Epithelial cell of prostate (primary cell): ENCODE data around the gene GFOD1.
A peak's percentile ranks its signal among the peaks of the same experiment; 100 is the strongest.
"Not testable (repeated sequence)": the region's sequence is repeated elsewhere in the genome, so short reads cannot be mapped to it uniquely, and the experiment has no call there.

Experiments used
- DNase-seq: peaks from one replicate; pipeline ENCODE4 v3.0.0-alpha.2; 2011; ENCODE audit warnings: low read depth, low spot score
- H3K27ac ChIP-seq: fragments of 450-650 bp; 2 replicates; pipeline ENCODE4 v1.5.1; 2017; ENCODE audit warnings: mild to moderate bottlenecking

Gene GFOD1

DNA sequence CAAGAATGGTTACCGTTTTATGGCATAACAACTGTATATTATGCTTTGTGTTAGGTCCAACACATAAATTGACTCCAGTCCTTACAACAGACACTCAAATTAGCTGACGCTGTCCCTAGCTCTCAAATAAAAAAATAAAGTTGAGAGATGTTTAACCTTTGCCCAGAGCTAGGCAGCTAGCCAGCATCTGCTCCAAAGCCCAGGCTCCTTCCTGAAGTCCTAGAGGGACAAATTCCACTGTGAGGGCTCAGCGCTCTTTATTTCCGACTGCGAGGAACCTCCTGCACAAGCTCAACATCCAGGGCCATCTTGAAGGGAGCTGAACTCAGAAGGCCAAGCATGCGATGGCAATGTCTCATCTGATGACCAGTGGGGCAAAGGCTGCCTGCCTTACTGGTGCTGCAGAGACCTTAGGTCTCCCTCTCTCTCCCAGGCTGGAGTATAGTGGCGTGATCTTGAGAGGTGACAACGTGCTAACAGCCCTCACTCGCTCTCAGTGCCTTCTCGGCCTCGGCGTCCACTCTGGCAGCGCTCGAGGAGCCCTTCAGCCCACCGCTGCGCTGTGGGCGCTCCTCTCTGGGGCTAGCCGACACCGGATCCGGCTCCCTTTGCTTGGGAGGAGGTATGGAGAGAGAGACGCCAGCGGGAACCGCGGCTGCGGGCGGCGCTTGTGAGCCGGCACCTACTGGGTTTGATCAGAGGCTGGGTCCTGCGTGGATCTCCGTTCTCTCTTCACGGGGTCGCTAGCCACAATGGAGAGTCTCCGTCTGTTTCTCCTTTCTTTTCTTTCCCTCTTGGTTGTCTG, 24.7 kb upstream of the GFOD1 start:
- no peak for DNase-seq
- H3K27ac ChIP-seq, result no peak overlapping the region

DNA sequence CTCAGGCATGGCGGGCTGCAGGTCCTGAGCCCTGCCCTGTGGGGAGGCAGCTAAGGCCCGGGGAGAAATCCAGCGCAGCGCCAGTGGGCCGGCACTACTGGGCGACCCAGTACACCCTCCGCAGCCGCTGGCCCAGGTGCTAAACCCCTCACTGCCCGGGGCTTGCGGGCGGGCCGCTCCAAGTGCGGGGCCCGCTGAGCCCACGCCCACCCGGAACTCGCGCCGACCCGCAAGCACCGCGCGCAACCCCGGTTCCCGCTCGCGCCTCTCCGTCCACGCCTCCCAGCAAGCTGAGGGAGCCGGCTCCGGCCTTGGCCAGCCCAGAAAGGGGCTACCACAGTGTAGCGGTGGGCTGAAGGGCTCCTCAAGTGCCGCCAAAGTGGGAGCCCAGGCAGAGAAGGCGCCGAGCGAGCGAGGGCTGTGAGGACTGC, 23.8 kb upstream of the GFOD1 start:
- not testable (repeated sequence) for DNase-seq, H3K27ac ChIP-seq

DNA sequence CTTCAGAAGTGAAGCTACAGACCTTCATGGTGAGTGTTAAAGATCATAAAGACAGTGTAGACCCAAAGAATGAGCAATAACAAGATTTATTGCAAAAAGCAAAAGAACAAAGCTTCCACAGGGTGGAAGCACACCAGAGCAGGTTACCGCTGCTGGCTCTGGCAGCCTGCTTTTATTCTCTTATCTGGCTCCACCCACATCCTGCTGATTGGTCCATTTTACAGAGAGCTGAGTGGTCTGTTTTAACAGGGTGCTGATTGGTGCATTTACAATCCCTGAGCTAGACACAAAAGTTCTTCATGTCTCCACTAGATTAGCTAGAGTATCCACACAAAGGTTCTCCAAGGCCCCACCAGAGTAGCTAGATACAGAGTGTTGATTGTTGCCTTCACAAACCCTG, 23.0 kb upstream of the GFOD1 start:
- not testable (repeated sequence) for DNase-seq, H3K27ac ChIP-seq

DNA sequence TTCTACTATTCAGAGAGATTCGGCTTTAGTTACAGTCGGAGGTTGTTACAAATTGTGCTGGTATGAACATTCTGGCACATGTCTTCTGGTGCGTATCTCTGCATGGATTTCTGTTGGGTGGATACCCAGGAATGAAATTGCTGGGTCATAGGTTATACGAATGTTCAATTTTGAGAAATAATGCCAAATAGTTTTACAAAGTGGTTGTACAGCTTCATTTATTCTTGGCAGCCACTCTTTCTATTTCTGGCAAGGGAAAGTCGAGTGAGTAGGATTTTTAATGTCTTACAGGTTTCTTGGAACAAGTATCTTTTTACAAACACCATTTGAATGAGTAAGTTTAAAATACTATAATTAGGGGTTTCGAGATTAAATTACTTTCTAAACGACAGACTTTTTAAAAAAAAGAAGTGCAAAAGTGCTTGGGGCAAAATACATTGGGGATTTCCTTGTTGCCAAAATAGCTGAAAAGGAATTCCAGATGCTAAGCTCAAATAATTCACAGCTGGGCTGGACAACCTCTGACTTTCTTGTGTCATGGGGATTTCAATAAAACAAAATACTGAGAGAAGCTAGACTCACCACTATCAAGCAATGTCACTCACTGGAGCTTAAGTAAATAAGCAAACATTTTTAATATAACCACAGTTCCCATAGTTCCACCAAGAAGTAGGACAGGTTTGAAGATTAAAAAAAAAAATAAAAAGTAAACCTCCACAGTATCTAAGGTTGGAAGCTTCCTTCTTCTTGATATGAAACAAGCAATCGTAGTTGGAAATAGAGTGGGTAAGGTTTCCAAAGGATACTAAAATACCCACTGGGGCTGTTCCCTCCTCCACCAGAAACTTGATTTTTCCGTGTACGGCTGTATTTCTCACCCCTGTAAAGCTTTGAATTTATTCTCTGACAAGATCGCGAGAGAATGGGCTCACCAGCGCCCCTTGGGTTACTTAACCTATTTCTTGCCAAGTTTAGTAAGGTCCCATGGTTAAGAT, 21.6 kb upstream of the GFOD1 start:
- DNase-seq, result no peak
- H3K27ac ChIP-seq, result no peak overlapping the region

DNA sequence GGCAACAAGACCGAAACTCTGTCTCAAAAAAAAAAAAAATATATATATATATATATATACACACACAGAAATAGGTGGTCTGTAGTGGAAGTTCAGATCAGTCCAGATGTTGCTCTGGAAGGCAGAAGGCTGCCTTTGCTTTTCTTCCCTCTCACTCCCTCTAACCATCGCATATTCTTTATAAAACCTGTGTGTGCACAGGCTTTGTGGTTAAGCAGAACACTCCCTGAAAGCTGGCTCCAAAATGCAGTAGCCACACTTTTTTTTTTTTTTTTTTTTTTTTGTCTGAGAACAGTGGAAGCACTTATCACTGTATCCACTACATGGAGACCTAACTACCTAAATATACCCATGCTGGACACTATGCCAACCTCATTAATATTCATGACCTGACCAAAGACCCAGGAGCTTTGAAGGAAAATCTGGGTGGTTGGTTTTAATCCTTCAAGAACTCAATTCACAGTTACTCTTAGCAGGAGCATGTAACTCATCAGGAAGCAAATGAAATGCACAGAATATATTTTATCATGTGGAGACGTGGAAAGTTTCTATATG, 20.0 kb upstream of the GFOD1 start:
- DNase-seq, result no peak

DNA sequence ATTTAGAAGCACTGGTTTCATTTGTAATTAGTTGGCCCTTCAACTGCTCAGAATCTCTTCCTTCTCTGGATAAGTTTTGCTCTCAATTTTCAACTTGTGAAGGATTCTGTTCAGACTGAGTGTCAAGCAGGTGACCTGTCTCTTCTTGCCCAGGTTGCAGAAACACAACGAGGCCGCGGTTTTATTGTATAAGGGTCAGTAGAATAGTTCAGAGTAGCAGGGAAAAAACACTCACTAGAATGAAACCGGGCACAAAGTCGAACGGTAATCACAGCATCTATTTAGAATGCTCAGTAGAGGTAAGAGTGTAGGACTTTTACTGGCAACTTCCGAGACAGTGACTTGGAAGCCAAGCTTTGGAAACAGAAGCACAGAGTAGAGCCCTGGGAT, 17.9 kb upstream of the GFOD1 start:
- no peak for DNase-seq
- no peak overlapping the region for H3K27ac ChIP-seq

More for the DNA sequence above, 20.0 kb upstream of the GFOD1 start:
- no peak overlapping the region for H3K27ac ChIP-seq

DNA sequence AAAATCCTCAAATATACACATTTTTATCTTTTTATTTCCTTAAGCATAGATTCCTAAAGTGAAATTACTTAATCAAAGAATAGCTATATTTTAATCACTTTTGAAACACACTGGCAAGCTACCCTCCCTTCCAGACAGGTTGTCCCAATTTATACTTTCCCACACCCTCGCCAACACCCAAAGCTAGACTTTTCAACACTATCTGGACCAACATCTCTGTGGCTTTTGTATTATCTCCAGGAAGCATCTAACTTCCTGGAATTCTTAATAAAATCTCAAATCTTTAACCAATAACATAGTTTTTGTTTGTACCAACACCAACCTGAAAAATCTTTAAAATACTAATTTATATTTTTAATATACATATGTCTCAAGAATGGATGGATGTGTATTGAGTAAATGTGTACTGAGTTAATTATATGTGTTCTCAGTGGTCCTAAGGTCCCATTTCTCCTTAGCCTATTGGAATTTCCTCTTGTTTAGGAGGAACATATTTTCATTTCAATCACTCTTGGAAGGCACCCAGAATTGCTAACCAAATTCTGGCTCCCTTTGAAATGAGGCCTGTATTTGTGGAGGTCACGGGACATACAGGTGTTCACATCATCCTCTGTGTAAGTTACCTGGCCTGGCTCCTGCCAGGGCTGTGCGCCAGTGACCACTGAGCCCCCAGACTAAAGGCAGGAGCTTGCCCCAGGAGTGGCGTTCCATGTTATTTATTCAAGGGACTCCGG, 17.4 kb upstream of the GFOD1 start:
- no peak overlapping the region for H3K27ac ChIP-seq
- DNase-seq, result no peak

DNA sequence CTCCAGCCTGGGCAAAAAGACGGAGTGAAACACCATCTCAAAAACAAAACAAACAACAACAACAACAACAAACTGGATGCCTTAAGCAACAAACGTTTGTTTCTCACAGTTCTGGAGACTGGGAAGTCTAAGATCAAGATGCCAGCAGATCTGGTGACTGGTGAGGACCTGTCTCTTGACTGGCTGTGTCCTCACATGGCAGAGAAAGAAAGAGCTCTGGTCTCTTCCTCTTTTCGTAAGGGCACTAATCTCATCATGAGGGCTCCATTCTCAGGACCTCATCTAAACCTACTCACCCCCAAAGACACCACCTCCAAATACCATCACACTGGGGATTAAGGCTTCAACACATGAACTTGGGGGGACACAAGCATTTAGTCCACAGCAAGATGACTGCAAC, 13.5 kb upstream of the GFOD1 start:
- peak overlapping the region; percentile 34 for H3K27ac ChIP-seq
- DNase-seq, result no peak

DNA sequence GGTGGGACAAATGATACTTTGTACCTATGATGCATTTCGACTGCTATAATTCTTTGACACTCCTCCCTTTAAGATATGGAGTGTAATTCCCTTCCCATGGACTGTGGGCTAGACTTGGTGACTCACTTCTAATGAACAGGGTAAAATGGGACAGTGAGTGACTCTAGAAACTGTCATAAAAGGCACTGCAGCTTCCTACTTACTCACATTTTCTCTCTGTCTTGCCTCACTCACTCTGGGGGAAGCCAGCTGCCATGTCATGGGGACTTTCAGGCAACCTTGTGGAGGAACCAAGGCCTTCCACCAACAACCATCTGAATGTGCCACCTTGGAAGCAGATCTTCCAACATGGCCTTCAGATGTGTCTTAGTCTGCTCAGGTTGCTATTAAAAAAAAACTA, 12.9 kb upstream of the GFOD1 start:
- DNase-seq, result no peak
- H3K27ac ChIP-seq, result peak overlapping the region; percentile 34

DNA sequence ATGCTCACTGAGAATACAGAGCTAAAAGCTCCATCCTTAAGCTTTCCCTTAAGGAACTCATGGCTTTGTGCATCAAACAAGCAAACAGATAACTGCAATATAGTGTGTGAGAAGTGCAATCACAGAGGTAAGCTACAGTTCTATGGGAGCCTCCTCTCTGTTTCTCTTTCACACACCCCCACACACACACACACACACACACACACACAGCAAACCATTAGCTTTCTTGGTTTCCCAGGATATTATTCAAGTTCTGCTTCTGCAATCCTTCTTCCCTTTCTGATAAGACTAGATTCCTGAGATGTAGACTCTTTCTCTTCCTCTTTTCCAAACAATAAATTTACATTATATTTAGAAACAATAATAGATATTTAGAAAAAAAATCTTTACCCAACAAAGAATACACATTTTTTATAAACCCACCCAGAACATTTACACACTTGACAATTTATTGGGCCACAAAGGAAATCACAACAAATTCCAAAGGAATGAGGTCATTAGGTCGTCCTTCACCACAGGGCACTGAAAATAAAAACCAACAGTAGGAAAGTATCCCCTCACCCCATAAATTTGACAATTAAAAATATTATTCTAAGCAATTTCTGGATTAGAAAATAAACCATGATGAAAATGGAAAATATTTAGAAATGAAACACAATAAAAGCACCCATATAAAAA, 9.3 kb upstream of the GFOD1 start:
- DNase-seq, result no peak
- H3K27ac ChIP-seq, result no peak overlapping the region

DNA sequence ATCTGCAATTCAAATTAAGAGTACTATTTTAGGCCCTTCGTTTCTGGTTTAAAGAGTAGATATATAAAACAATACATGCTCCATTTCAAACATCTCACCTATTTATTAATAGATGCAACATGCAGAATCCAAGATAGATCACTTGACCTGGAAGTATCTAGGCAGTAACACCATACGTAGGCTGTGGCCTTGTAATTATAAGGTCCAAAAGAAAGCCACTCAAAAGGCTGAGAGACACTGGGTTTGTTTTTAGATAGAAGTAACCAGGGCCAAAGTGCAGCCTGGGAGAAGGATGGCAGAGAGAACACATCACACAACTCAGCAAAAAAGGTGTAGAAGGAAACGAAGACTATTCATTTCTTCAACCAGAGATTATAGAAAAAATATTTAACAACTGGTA, 8.4 kb upstream of the GFOD1 start:
- H3K27ac ChIP-seq, result no peak overlapping the region

DNA sequence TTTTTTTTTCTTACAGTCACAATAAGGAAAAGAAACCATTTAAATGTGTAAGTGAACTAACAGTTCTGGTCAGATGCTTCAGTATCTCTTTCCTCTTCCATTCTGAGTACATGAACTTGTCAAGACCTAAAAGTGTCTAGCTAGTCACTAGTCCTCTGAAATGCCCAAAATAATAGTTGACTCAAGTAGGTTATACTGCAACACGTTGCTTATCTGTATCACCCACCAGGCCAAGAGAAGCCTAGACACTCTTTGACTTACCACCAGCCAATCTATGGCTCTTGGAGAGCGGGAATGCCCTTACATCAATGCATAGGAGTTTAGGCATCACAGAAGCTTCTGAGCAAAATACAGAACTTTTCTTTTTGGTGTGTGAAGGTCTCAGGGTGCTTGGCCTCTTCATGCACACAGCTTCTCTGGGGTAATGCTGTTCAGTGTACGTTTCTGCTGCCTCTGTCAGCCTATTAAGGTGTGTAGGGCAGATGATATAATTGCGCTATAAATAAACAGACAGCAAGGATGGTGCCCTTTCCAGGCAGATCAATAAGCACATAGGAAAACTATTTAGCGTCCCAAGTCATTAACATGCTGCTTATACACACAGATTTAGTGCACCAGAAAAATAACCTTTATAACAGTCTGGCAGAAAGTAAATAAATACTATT, 7.8 kb upstream of the GFOD1 start:
- H3K27ac ChIP-seq, result no peak overlapping the region

More for the DNA sequence above, 8.4 kb upstream of the GFOD1 start:
- no peak for DNase-seq

DNA sequence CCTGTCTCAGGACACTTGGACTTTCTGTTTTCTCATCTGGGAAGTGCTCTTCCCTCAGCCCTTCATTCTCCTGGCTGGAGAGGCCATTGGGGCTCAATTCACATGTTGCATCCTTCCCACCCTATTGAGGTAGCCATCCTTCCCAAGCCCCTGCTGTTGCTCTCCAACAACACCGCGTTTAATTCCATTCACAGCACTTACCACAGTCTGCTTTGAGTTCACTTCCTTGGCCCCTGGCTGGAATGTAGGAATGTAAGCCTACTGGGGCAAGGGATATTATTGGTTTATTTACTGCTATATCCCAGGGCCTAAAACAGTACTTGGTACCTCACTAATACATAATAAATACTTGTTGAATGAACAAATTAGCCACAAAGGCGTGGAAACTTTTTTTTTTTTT, 6.7 kb upstream of the GFOD1 start:
- no peak overlapping the region for H3K27ac ChIP-seq
- DNase-seq, result no peak

More for the DNA sequence above, 7.8 kb upstream of the GFOD1 start:
- DNase-seq, result no peak

DNA sequence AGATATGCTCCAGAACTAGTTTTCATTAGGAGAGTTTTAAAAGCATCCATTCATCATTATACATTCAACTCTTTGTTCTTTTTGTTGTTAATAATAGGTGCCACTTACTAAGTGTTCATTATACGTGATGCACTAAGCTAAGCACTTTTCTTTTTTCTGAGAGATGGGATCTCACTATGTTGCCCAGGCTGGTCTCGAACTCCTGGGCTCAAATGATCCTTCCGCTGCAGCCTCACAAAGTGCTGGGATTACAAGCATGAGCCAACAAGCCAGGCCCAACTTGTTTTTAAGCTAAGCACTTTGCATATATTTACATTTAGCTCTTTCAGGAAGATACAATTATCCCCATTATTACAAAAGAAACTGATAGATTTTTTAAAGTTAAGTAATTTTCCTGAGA, 5.7 kb upstream of the GFOD1 start:
- H3K27ac ChIP-seq, result no peak overlapping the region
- DNase-seq, result no peak

DNA sequence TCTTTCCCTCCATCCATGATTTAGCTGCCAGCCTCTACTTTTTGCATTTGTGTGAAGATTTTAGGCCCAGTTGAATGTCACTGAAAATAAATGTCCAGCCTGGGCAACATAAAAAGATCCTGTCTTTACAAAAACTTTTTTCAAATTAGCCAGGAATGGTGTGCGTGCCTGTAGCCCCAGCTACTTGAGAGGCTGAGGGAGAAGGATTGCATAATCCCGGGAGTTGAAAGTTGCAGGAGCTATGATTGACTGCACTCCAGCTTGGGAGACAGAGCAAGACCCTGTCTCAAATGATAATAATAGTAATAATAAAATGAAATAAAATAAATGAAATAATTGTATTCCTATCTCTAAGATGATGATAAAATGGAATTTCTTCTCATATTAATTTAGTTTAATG, 5.0 kb upstream of the GFOD1 start:
- H3K27ac ChIP-seq, result no peak overlapping the region
- DNase-seq, result no peak

DNA sequence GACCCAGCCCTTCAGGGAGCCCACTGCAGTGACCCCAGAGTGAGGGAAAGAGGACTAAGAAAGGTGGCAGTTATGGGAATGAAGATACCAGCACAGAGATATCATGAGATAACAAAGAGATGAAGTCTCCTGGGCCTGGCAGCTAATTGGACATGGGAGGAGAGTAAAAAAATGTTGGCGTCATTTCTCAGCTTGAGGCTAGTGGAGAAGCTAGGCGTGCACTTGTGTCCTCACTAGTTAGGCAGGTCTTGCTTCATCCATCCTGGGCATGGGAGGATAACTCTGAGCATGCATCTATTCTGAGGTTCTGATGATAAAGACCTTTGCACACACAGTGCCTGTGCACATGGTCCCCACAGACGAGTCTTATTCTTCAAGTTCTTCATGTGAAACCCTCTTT, 4.1 kb upstream of the GFOD1 start:
- DNase-seq, result no peak
- H3K27ac ChIP-seq, result no peak overlapping the region

DNA sequence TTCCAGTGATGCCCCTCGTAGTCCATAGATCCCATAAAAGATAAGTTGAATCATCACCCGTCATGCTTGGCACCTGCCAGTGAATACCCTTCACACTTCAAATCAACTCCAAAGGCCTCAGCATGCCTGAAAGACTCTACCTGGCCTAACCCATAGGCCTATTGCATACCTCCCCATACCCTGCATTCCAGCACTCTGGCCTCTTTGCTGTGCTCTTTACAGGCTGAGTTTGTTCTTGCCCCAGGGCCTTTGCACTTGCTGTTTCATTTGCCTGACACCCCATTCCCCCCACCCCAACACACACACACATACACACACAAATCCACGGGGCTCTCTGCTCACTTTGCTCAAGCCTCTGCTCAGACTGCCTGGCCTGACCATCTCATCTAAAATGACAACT, 3.0 kb upstream of the GFOD1 start:
- H3K27ac ChIP-seq, result no peak overlapping the region
- DNase-seq, result no peak

DNA sequence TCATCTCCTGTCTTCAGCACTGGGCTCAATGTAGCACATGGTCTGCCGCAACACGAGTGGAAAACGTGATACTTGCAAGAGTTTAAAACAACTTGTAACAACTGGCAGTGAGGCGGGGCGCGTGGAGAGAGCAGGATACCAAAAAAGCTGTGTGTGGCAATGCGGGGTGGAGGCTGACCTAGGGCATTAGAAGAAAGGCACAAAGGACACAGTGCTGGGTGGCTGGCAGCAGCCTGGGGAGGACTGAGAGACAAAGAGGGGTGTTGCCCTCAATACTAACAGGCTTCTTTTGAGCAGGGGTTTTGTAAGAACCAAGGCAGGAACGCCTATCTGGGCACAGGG, 1.5 kb upstream of the GFOD1 start:
- no peak for DNase-seq
- H3K27ac ChIP-seq, result no peak overlapping the region
